ENCODE results near the gene TEX2. TPM values are rescaled to one million over a fixed set of nuclear protein-coding genes. Genes with fewer than 3 reads are reported as not detected.

The TEX2 gene
- total RNA-seq, 1 experiment from 2014 or later: 10.8 TPM

GRCh38 chr17:64147110-64148016, 115.7 kb downstream of the TEX2 start (continued):
- TF ChIP-seq ZNF532 (CRISPR knock-in tag; IDR thresholded peaks at IDR 0.05; ENCODE audit: borderline replicate concordance) (no peak; the same call in 1 of the 2 replicates), AFF4 (CRISPR knock-in tag; IDR thresholded peaks at IDR 0.05; ENCODE audit: borderline replicate concordance) (no peak), NFYB (CRISPR knock-in tag; conservative IDR thresholded peaks at IDR 0.05; ENCODE audit: low read depth) (no peak), ELF4 (CRISPR knock-in tag; IDR thresholded peaks at IDR 0.05; ENCODE audit: low read depth) (no peak; the same call in 1 of the 2 replicates), SOX15 (CRISPR knock-in tag; IDR thresholded peaks at IDR 0.05) (no peak), USF2 (CRISPR knock-in tag; IDR thresholded peaks at IDR 0.05) (no peak), ZSCAN18 (CRISPR knock-in tag; IDR thresholded peaks at IDR 0.05) (no peak), ZBTB21 (CRISPR knock-in tag; IDR thresholded peaks at IDR 0.05; ENCODE audit: borderline replicate concordance) (no peak), CREM (CRISPR knock-in tag; IDR thresholded peaks at IDR 0.05) (no peak), MAX (CRISPR knock-in tag; IDR thresholded peaks at IDR 0.05) (no peak), MXD4 (CRISPR knock-in tag; IDR thresholded peaks at IDR 0.05; ENCODE audit: borderline replicate concordance) (no peak), ATF2 (CRISPR knock-in tag; IDR thresholded peaks at IDR 0.05; ENCODE audit: borderline replicate concordance, low read depth) (no peak), EMX1 (CRISPR knock-in tag; IDR thresholded peaks at IDR 0.05) (peak; percentile 96), ZNF138 (CRISPR knock-in tag; conservative IDR thresholded peaks at IDR 0.05) (no peak), TEAD1 (CRISPR knock-in tag; IDR thresholded peaks at IDR 0.05) (peak; percentile 72; the same call in 1 of the 2 replicates), ATF3 (CRISPR knock-in tag; conservative IDR thresholded peaks at IDR 0.05) (no peak), KAT7 (CRISPR knock-in tag; IDR thresholded peaks at IDR 0.05; ENCODE audit: borderline replicate concordance) (no peak), TP53 (CRISPR knock-in tag; IDR thresholded peaks at IDR 0.05) (no peak), SP1 (CRISPR knock-in tag; conservative IDR thresholded peaks at IDR 0.05) (no peak), ZNF512 (CRISPR knock-in tag; IDR thresholded peaks at IDR 0.05; ENCODE audit: borderline replicate concordance) (no peak), ZBTB43 (CRISPR knock-in tag; IDR thresholded peaks at IDR 0.05) (no peak), GRHL2 (CRISPR knock-in tag; IDR thresholded peaks at IDR 0.05; ENCODE audit: insufficient replicate concordance, severe bottlenecking) (no peak)

Measured in WTC11 (cell line).